Gastroesophageal sphincter (tissue), 4 donors: Measurements from ENCODE around the gene L3MBTL4. TPM values are rescaled to one million over a fixed set of nuclear protein-coding genes. Genes with fewer than 3 reads are reported as not detected.

Experiments used
- ATAC-seq: fragments of 150-250 bp; one replicate; pipeline ENCODE4 v1.9.1; 2016; ENCODE audit warnings: mild to moderate bottlenecking, moderate library complexity
- H3K27ac ChIP-seq, 4 donors: fragments of 200-600 bp; sonication (generic) in 3 of 4; 1 replicate in 3 of 4; 2 replicates in 1 of 4; pipeline ENCODE4 v1.5.1; 2016 to 2019
- H3K27me3 ChIP-seq: fragments of 200-600 bp; sonication (generic); one replicate; pipeline ENCODE4 v1.5.1; 2019
- H3K36me3 ChIP-seq, 2 donors: fragments of 200-600 bp; sonication (generic); one replicate each; pipeline ENCODE4 v1.5.1; 2019; ENCODE audit warnings: control low read depth in 1 of 2
- H3K4me1 ChIP-seq, 3 donors: fragments of 200-600 bp; sonication (generic); 1 replicate in 2 of 3; 2 replicates in 1 of 3; pipeline ENCODE4 v1.5.1; 2016 to 2019; ENCODE audit warnings: control low read depth in 2 of 3
- H3K4me3 ChIP-seq, 2 donors: fragments of 200-600 bp; sonication (generic); one replicate each; pipeline ENCODE4 v1.5.1; 2019; ENCODE audit warnings: mild to moderate bottlenecking in 1 of 2, moderate library complexity in 1 of 2
- H3K9me3 ChIP-seq, 3 donors: fragments of 200-600 bp; sonication (generic); one replicate each; pipeline ENCODE4 v1.5.1; 2017 to 2019; ENCODE audit warnings: control low read depth in 2 of 3
- EP300 ChIP-seq: sonication (generic); formaldehyde crosslinking; IDR thresholded peaks from one replicate; pipeline ENCODE4 v1.6.1; 2017; ENCODE audit warnings: antibody characterized with exemption, mild to moderate bottlenecking
- POLR2A ChIP-seq, 2 donors: fragments of 450-650 bp; IDR thresholded peaks; one replicate each; pipeline ENCODE4 v1.6.1; 2017; ENCODE audit warnings: antibody characterized with exemption in 2 of 2, mild to moderate bottlenecking in 2 of 2, moderate library complexity in 1 of 2
- POLR2AphosphoS5 ChIP-seq: sonication (generic); formaldehyde crosslinking; IDR thresholded peaks from one replicate; pipeline ENCODE4 v1.6.1; 2017; ENCODE audit warnings: antibody characterized with exemption
- WGBS, 2 donors: methylation state at CpG; one replicate each; pipeline ENCODE4 v1.1.5; 2018; ENCODE audit warnings: low coverage in 1 of 2; 5-methylcytosine and 5-hydroxymethylcytosine counted together
- total RNA-seq, 4 donors: library from RNA; depleted of rRNA; stranded (reverse); fragments of >200 nt; gene quantifications; one replicate each; pipeline ENCODE4 v1.1.0, GENCODE V29; 2016
- TF ChIP-seq, protein P1 (sequence below), 4 experiments: fragments of 200-600 bp in 2 of 4; fragments of 450-650 bp in 2 of 4; sonication (generic) in 1 of 4; IDR thresholded peaks; one replicate each; pipeline ENCODE4 v1.5.1; 2017 to 2019; ENCODE audit warnings: antibody characterized with exemption in 4 of 4, mild to moderate bottlenecking in 2 of 4, moderate library complexity in 2 of 4

Gene L3MBTL4
- total RNA-seq, 4 donors from 2014 or later: 0.46 to 8.1 (median 4.9) TPM

DNA sequence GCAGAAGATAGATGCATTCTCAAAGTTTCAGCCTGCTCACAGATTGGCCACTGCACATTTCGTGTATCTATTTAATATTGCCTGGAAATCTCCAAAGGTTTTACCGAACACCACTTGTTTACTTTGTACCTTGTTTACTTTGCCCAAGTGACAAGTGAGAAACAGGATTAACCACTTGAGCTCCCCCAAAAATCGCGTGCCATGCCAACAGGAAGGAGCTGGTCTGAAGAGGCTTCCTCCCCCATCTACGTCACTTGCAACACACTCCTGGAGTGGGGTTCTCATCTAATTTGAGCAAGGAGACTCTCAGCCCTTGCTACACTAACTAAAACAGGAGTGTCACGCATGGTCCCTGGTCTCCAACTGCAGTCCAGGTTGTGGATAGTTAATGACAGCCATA, 306.9 kb downstream of the L3MBTL4 start:
- no peak for ATAC-seq
- 87 to 90% methylated on average over 5 to 6 of the region's 6 CpGs for WGBS, 2 donors
- Histone ChIP-seq H3K4me1 (peaks cover 0 to 11% (median 7%) of the 10 kb centered on the region in 3 donors), H3K4me3 (no peak overlapping the region), H3K27ac (no peak overlapping the region), H3K27me3 (no peaks in the 10 kb centered on the region), H3K36me3 (no peaks in the 10 kb centered on the region), H3K9me3 (no peaks in the 10 kb centered on the region)
- TF ChIP-seq POLR2AphosphoS5: no peak
- no peak for TF ChIP-seq POLR2A (IDR thresholded peaks at IDR 0.05)
- TF ChIP-seq EP300: no peak
- TF ChIP-seq, protein P1, sequence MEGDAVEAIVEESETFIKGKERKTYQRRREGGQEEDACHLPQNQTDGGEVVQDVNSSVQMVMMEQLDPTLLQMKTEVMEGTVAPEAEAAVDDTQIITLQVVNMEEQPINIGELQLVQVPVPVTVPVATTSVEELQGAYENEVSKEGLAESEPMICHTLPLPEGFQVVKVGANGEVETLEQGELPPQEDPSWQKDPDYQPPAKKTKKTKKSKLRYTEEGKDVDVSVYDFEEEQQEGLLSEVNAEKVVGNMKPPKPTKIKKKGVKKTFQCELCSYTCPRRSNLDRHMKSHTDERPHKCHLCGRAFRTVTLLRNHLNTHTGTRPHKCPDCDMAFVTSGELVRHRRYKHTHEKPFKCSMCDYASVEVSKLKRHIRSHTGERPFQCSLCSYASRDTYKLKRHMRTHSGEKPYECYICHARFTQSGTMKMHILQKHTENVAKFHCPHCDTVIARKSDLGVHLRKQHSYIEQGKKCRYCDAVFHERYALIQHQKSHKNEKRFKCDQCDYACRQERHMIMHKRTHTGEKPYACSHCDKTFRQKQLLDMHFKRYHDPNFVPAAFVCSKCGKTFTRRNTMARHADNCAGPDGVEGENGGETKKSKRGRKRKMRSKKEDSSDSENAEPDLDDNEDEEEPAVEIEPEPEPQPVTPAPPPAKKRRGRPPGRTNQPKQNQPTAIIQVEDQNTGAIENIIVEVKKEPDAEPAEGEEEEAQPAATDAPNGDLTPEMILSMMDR (IDR thresholded peaks at IDR 0.05): no peak

DNA sequence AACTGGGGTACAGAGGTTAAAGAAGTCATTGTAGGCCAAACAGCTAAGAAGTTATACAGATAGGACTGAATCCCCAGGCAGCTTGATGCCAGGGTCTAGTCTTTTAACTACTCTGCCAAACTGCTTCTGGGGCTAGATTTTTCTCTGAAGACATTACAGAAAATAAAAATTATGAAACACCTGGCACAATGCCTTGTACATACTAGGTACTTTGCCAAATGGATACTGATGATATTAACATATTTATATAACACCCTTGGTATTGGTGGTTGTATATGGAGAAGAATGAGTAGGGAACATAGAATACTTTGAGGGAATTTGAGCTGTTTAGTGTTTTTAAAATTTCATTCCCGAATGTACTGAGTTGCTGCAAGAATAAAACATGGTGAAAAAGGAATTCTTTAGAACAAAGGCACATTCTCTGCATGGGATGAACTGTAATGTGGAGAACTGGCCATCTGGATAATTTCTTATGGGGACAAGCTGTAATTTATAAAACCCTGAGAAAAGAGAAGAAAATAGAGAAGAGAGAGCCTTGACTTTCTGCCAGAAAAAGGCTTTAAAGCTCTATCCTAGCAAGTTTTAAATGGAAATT, 308.5 kb downstream of the L3MBTL4 start:
- ATAC-seq: no peak
- WGBS, 2 donors: 9 to 23% methylated on average over 1 of the region's 1 CpG
- no peaks in the 10 kb centered on the region for H3K9me3 ChIP-seq
- TF ChIP-seq POLR2A (IDR thresholded peaks at IDR 0.05) (no peak), POLR2AphosphoS5 (no peak), EP300 (no peak)
- TF ChIP-seq, protein P1 (IDR thresholded peaks at IDR 0.05): no peak
- no peak overlapping the region for H3K4me3 ChIP-seq
- no peaks in the 10 kb centered on the region for H3K27me3 ChIP-seq
- H3K36me3 ChIP-seq: no peaks in the 10 kb centered on the region
- no peak overlapping the region for H3K27ac ChIP-seq
- H3K4me1 ChIP-seq: peaks cover 0 to 11% (median 7%) of the 10 kb centered on the region in 3 donors

GRCh38 chr18:6103741-6104140, 311.0 kb downstream of the L3MBTL4 start:
- TF ChIP-seq EP300 (no peak), POLR2AphosphoS5 (no peak), POLR2A (IDR thresholded peaks at IDR 0.05) (no peak)
- TF ChIP-seq, protein P1 (IDR thresholded peaks at IDR 0.05): no peak

GRCh38 chr18:6096730-6097129, 318.0 kb downstream of the L3MBTL4 start:
- ATAC-seq: no peak
- TF ChIP-seq POLR2A (IDR thresholded peaks at IDR 0.05) (no peak), EP300 (no peak), POLR2AphosphoS5 (no peak)
- TF ChIP-seq, protein P1 (IDR thresholded peaks at IDR 0.05): no peak
- Histone ChIP-seq H3K9me3 (no peaks in the 10 kb centered on the region), H3K27ac (no peak overlapping the region), H3K4me3 (no peak overlapping the region), H3K27me3 (no peaks in the 10 kb centered on the region), H3K36me3 (peaks cover 0 to 3% of the 10 kb centered on the region in 2 donors), H3K4me1 (no peaks in the 10 kb centered on the region)

More at GRCh38 chr18:6103741-6104140, 311.0 kb downstream of the L3MBTL4 start:
- no peak overlapping the region for H3K27ac ChIP-seq
- no peaks in the 10 kb centered on the region for H3K9me3 ChIP-seq
- no peaks in the 10 kb centered on the region for H3K27me3 ChIP-seq
- WGBS, 2 donors: 36 to 60% methylated on average over 2 to 3 of the region's 3 CpGs
- H3K36me3 ChIP-seq: no peaks in the 10 kb centered on the region
- no peak overlapping the region for H3K4me3 ChIP-seq
- no peak for ATAC-seq
- H3K4me1 ChIP-seq: peaks cover 0 to 11% (median 7%) of the 10 kb centered on the region in 3 donors

DNA sequence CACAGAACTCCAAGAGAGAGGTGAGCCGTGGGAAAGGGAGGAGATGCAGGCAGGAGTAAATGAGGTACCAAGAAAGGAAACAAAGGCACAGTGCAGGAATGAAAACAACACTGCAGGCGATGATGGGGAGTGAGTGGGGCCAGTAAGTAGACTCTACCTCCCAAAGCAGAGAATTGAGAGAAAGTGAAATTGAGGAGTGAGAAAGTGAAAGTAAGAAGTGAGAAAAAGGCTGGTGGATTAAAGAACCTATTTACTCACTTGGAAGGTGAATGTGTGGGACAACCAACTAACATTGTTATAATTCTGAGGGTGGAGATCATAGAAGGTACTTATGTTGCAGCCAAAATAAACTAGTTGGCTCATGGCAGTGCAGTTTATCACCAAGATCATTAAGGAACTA, 326.3 kb downstream of the L3MBTL4 start:
- no peak overlapping the region for H3K27ac ChIP-seq
- H3K27me3 ChIP-seq: no peaks in the 10 kb centered on the region
- no peaks in the 10 kb centered on the region for H3K4me1 ChIP-seq
- ATAC-seq: no peak
- WGBS, 2 donors: 94% methylated on average over 2 of the region's 2 CpGs
- H3K4me3 ChIP-seq: no peak overlapping the region
- H3K9me3 ChIP-seq: no peaks in the 10 kb centered on the region
- H3K36me3 ChIP-seq: peaks cover 0 to 3% of the 10 kb centered on the region in 2 donors
- TF ChIP-seq POLR2AphosphoS5: no peak
- TF ChIP-seq, protein P1 (IDR thresholded peaks at IDR 0.05): no peak
- TF ChIP-seq POLR2A (IDR thresholded peaks at IDR 0.05): no peak
- no peak for TF ChIP-seq EP300
